SK-N-SH treated with all-trans-retinoic acid at 6 μM for 48 hours (cell line): ENCODE measurements around the gene CCDC197.

Source experiments
- ARNTL ChIP-seq: fragments of 450-650 bp; formaldehyde crosslinking; IDR thresholded peaks from 2 replicates; pipeline ENCODE4 v1.5.0; 2020; ENCODE audit warnings: low read depth, mild to moderate bottlenecking, moderate library complexity, borderline replicate concordance
- CREB5 ChIP-seq: fragments of 250-450 bp; sonication (Bioruptor Pico); IDR thresholded peaks from 2 replicates; pipeline ENCODE4 v1.5.1; 2020; ENCODE audit warnings: low read depth, mild to moderate bottlenecking, moderate library complexity
- CSDC2 ChIP-seq: fragments of 250-450 bp; sonication (Bioruptor Pico); IDR thresholded peaks from 2 replicates; pipeline ENCODE4 v1.5.0; 2020; ENCODE audit warnings: mild to moderate bottlenecking, moderate library complexity
- GLIS3 ChIP-seq: fragments of 250-450 bp; sonication (Bioruptor Pico); IDR thresholded peaks from 2 replicates; pipeline ENCODE4 v1.5.0; 2020; ENCODE audit warnings: mild to moderate bottlenecking, moderate library complexity
- ISL1 ChIP-seq: fragments of 250-450 bp; sonication (Bioruptor Pico); IDR thresholded peaks from 2 replicates; pipeline ENCODE4 v2.1.2; 2022; ENCODE audit warnings: mild to moderate bottlenecking, moderate library complexity
- OSR1 ChIP-seq: fragments of 250-450 bp; sonication (Bioruptor Pico); IDR thresholded peaks from 2 replicates; pipeline ENCODE4 v1.8.0; 2022; ENCODE audit warnings: moderate library complexity, mild to moderate bottlenecking, inconsistent platforms
- PATZ1 ChIP-seq: fragments of 250-450 bp; sonication (Bioruptor Pico); IDR thresholded peaks from 2 replicates; pipeline ENCODE4 v1.8.0; 2020; ENCODE audit warnings: mild to moderate bottlenecking, moderate library complexity, borderline replicate concordance
- PPARA ChIP-seq: fragments of 250-450 bp; sonication (Bioruptor Pico); IDR thresholded peaks from 2 replicates; pipeline ENCODE4 v1.5.0; 2020; ENCODE audit warnings: mild to moderate bottlenecking, borderline replicate concordance
- TSHZ2 ChIP-seq: fragments of 250-450 bp; sonication (Bioruptor Pico); IDR thresholded peaks from 2 replicates; pipeline ENCODE4 v1.5.0; 2020; ENCODE audit warnings: mild to moderate bottlenecking, moderate library complexity
- ZC3H10 ChIP-seq: fragments of 250-450 bp; sonication (Bioruptor Pico); IDR thresholded peaks from 2 replicates; pipeline ENCODE4 v1.5.1; 2021; ENCODE audit warnings: mild to moderate bottlenecking, moderate library complexity
- ZNF565 ChIP-seq: fragments of 450-650 bp; formaldehyde crosslinking; conservative IDR thresholded peaks from 2 replicates; pipeline ENCODE4 v1.5.0; 2020; ENCODE audit warnings: low read depth, mild to moderate bottlenecking, moderate library complexity
- ZNF8 ChIP-seq: fragments of 450-650 bp; formaldehyde crosslinking; IDR thresholded peaks from 2 replicates; pipeline ENCODE4 v1.5.0; 2020; ENCODE audit warnings: mild to moderate bottlenecking, moderate library complexity

- no peak for TF ChIP-seq ARNTL
- no peak for TF ChIP-seq PPARA (CRISPR knock-in tag)
- TF ChIP-seq CREB5: no peak
- TF ChIP-seq ZNF8 (CRISPR knock-in tag): no peak
- TF ChIP-seq ZNF565 (CRISPR knock-in tag): no peak
- no peak for TF ChIP-seq ZC3H10 (CRISPR knock-in tag)
- no peak for TF ChIP-seq PATZ1 (CRISPR knock-in tag)
- no peak for TF ChIP-seq CSDC2 (CRISPR knock-in tag)
- no peak for TF ChIP-seq TSHZ2 (CRISPR knock-in tag)
- no peak for TF ChIP-seq ISL1 (CRISPR knock-in tag)
- TF ChIP-seq OSR1 (CRISPR knock-in tag): no peak
- TF ChIP-seq GLIS3 (CRISPR knock-in tag): no peak
Observed at GRCh38 chr14:94029671-94030203, 32.6 kb downstream of the CCDC197 start.
